Measurements from ENCODE around the gene EOLA2.
"Not testable (repeated sequence)": the region's sequence is repeated elsewhere in the genome, so short reads cannot be mapped to it uniquely, and the experiment has no call there.

- TF ChIP-seq CTCF, POLR2A (IDR thresholded peaks at IDR 0.05): not testable (repeated sequence)
Measured at GRCh38 chrX:149927964-149928258, 10.4 kb downstream of the EOLA2 start.

Data from adrenal gland (tissue), 5 donors.